Fibroblast of mammary gland (primary cell): ENCODE data around the gene HDGFL1.
A peak's percentile ranks its signal among the peaks of the same experiment; 100 is the strongest.

Source experiments
- DNase-seq: peaks from one replicate; pipeline ENCODE4 v3.0.0-alpha.2; 2010; ENCODE audit warnings: low read depth
- H3K4me3 ChIP-seq: 2 replicates; pipeline ENCODE4 v1.5.1; 2011; ENCODE audit warnings: low read depth, mild to moderate bottlenecking, low read length, moderate library complexity; ENCODE audit not compliant: control insufficient read depth
- CTCF ChIP-seq: conservative IDR thresholded peaks from 2 replicates; pipeline ENCODE4 v1.5.1; 2011; ENCODE audit warnings: low read depth, low read length, inconsistent platforms; ENCODE audit not compliant: control insufficient read depth, insufficient read depth

The HDGFL1 gene

GRCh38 chr6:22583230-22583629 is 13.9 kb downstream of the HDGFL1 start:
- DNase-seq = no peak
- TF ChIP-seq CTCF = no peak
- H3K4me3 ChIP-seq = no peak overlapping the region

GRCh38 chr6:22583927-22584326 is 14.6 kb downstream of the HDGFL1 start:
- H3K4me3 ChIP-seq = no peak overlapping the region
- peak; percentile 3 for DNase-seq
- TF ChIP-seq CTCF = no peak

GRCh38 chr6:22589118-22589517 is 19.8 kb downstream of the HDGFL1 start:
- no peak overlapping the region for H3K4me3 ChIP-seq
- no peak for DNase-seq
- TF ChIP-seq CTCF = no peak

GRCh38 chr6:22590423-22590822 is 21.1 kb downstream of the HDGFL1 start:
- TF ChIP-seq CTCF = no peak
- no peak for DNase-seq
- no peak overlapping the region for H3K4me3 ChIP-seq

- no peak overlapping the region for H3K4me3 ChIP-seq
- no peak for TF ChIP-seq CTCF
- no peak for DNase-seq
Measured at GRCh38 chr6:22593895-22594294, 24.5 kb downstream of the HDGFL1 start.

GRCh38 chr6:22596011-22596410 is 26.6 kb downstream of the HDGFL1 start:
- no peak for TF ChIP-seq CTCF
- H3K4me3 ChIP-seq = no peak overlapping the region
- no peak for DNase-seq

GRCh38 chr6:22598339-22598738 is 29.0 kb downstream of the HDGFL1 start:
- H3K4me3 ChIP-seq = no peak overlapping the region
- no peak for DNase-seq
- no peak for TF ChIP-seq CTCF
